ENCODE results near the gene PDE4D.

DNA sequence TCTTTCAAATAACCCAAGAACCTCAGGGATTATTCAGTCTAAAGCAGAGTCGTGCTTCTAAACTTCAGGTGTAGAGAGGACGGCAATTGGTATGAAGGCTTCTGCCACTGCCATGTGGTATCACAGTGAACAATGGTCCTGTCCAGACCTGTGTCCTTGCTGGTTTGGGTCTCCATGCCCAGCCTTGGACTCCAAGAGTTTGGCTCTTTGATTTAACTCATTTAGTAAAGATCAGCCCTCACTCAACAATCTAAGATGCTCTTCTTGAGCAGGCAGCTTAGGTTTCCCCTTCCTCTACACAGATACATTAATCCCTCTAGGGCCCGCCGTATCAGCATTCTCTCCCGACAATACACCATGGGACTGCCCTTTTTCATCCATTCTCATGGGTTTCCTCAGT is 792.7 kb downstream of the PDE4D start:
- no peak for TF ChIP-seq CTCF (IDR thresholded peaks at IDR 0.05)
- TF ChIP-seq POLR2A (IDR thresholded peaks at IDR 0.05): no peak

All from heart left ventricle (tissue), 13 donors.